Measurements from ENCODE around the gene ODAD3. TPM values are rescaled to one million over a fixed set of nuclear protein-coding genes. Genes with fewer than 3 reads are reported as not detected.

Gene ODAD3
- total and polyA plus RNA-seq, 5 donors from 2014 or later: not detected

GRCh38 chr19:11373166-11373884 lies 61.6 kb downstream of the ODAD3 start:
- Histone ChIP-seq H3K27me3 (ENCODE audit: control insufficient read depth, insufficient read depth, low read length) (no peaks in the 10 kb centered on the region), H3K27ac (ENCODE audit: insufficient read depth, low read length, poor library complexity, severe bottlenecking) (no peak overlapping the region), H3K4me1 (ENCODE audit: control insufficient read depth, insufficient read depth, low read length, poor library complexity, severe bottlenecking) (peaks cover 40% of the 10 kb centered on the region), H3K36me3 (ENCODE audit: control insufficient read depth, insufficient read depth, low read length) (peaks cover 5% of the 10 kb centered on the region), H3K9me3 (ENCODE audit: control insufficient read depth in 2 of 2, low read length in 2 of 2) (no peaks in the 10 kb centered on the region), H3K4me3 (ENCODE audit: low read depth, low read length) (peak overlapping the region; percentile 90)
- Mint-ChIP-seq H3K9me3 (no peaks in the 10 kb centered on the region), H3K36me3 (peaks cover 26% of the 10 kb centered on the region), H3K4me3 (peak overlapping the region in 2 of 4 donors; percentile 15 to 47), H3K4me1 (peaks cover 0 to 22% (median 11%) of the 10 kb centered on the region in 4 donors), H3K27ac (peak overlapping the region in 1 of 3 donors; percentile 38), H3K27me3 (no peaks in the 10 kb centered on the region)
- DNase-seq: no peak
- no peak for ATAC-seq (ENCODE audit: low read depth in 2 of 2)

- Mint-ChIP-seq H3K4me3 (peak overlapping the region in 1 of 4 donors; percentile 68), H3K27me3 (no peaks in the 10 kb centered on the region), H3K36me3 (peaks cover 29% of the 10 kb centered on the region), H3K9me3 (no peaks in the 10 kb centered on the region), H3K4me1 (peaks cover 0 to 12% (median 2%) of the 10 kb centered on the region in 4 donors), H3K27ac (no peak overlapping the region)
- Histone ChIP-seq H3K9me3 (ENCODE audit: control insufficient read depth in 2 of 2, low read length in 2 of 2) (no peaks in the 10 kb centered on the region), H3K36me3 (ENCODE audit: control insufficient read depth, insufficient read depth, low read length) (no peaks in the 10 kb centered on the region), H3K27ac (ENCODE audit: insufficient read depth, low read length, poor library complexity, severe bottlenecking) (no peak overlapping the region), H3K4me3 (ENCODE audit: low read depth, low read length) (no peak overlapping the region), H3K27me3 (ENCODE audit: control insufficient read depth, insufficient read depth, low read length) (no peaks in the 10 kb centered on the region), H3K4me1 (ENCODE audit: control insufficient read depth, insufficient read depth, low read length, poor library complexity, severe bottlenecking) (peaks cover 15% of the 10 kb centered on the region)
- ATAC-seq (ENCODE audit: low read depth in 2 of 2): no peak
- no peak for DNase-seq
Observed at GRCh38 chr19:11370744-11371143, 64.2 kb downstream of the ODAD3 start.

Other genes with a start within 250 kb of the ODAD3 start
- gene KANK2, start 237.6 kb downstream of the ODAD3 start, total RNA-seq: 0.74 TPM
- gene KANK2, start 237.6 kb downstream of the ODAD3 start, polyA plus RNA-seq: under 1 TPM in 3 of 4 donors, not detected in 1; 0.16 to 0.52 (median 0.29) TPM
- not detected for gene ANGPTL8, start 195.5 kb downstream of the ODAD3 start, total RNA-seq
- gene ANGPTL8, start 195.5 kb downstream of the ODAD3 start, polyA plus RNA-seq: not detected
- 2.8 TPM for gene DOCK6, start 172.6 kb downstream of the ODAD3 start, total RNA-seq
- 1 to 10 TPM in 1 of 4 donors, under 1 TPM in 2, not detected in 1; 0.07 to 1.1 (median 0.12) TPM for gene DOCK6, start 172.6 kb downstream of the ODAD3 start, polyA plus RNA-seq
- not detected for gene TSPAN16, start 139.0 kb downstream of the ODAD3 start, total RNA-seq
- gene TSPAN16, start 139.0 kb downstream of the ODAD3 start, polyA plus RNA-seq: not detected
- gene RAB3D, start 95.5 kb downstream of the ODAD3 start, total RNA-seq: 13.4 TPM
- gene RAB3D, start 95.5 kb downstream of the ODAD3 start, polyA plus RNA-seq: 1 to 10 TPM; 5.1 to 7.6 (median 6.0) TPM
- gene TMEM205, start 88.9 kb downstream of the ODAD3 start, total RNA-seq: 24.0 TPM
- gene TMEM205, start 88.9 kb downstream of the ODAD3 start, polyA plus RNA-seq: 10 to 100 TPM; 69.0 to 88.3 (median 73.8) TPM
- 66.5 TPM for gene CCDC159, start 88.6 kb downstream of the ODAD3 start, total RNA-seq
- 10 to 100 TPM; 18.7 to 23.1 (median 21.7) TPM for gene CCDC159, start 88.6 kb downstream of the ODAD3 start, polyA plus RNA-seq
- gene PLPPR2, start 79.7 kb downstream of the ODAD3 start, total RNA-seq: 10.4 TPM
- gene PLPPR2, start 79.7 kb downstream of the ODAD3 start, polyA plus RNA-seq: 1 to 10 TPM in 3 of 4 donors, under 1 TPM in 1; 0.86 to 2.4 (median 2.1) TPM
- 3.0 TPM for gene SWSAP1, start 60.5 kb downstream of the ODAD3 start, total RNA-seq
- 1 to 10 TPM; 5.6 to 8.4 (median 7.0) TPM for gene SWSAP1, start 60.5 kb downstream of the ODAD3 start, polyA plus RNA-seq
- gene EPOR, start 50.8 kb downstream of the ODAD3 start, total RNA-seq: 10.3 TPM
- 1 to 10 TPM; 7.3 to 9.2 (median 8.9) TPM for gene EPOR, start 50.8 kb downstream of the ODAD3 start, polyA plus RNA-seq
- gene RGL3, start 15.8 kb downstream of the ODAD3 start, total RNA-seq: not detected
- gene RGL3, start 15.8 kb downstream of the ODAD3 start, polyA plus RNA-seq: not detected
- gene PRKCSH, start 514 bp upstream of the ODAD3 start, total RNA-seq: 244 TPM
- gene PRKCSH, start 514 bp upstream of the ODAD3 start, polyA plus RNA-seq: 10 to 100 TPM; 29.0 to 38.0 (median 31.5) TPM
- not detected for gene ELAVL3, start 45.9 kb upstream of the ODAD3 start, total RNA-seq
- gene ELAVL3, start 45.9 kb upstream of the ODAD3 start, polyA plus RNA-seq: not detected
- gene ZNF653, start 70.7 kb upstream of the ODAD3 start, total RNA-seq: 12.2 TPM
- 1 to 10 TPM; 1.3 to 2.9 (median 2.6) TPM for gene ZNF653, start 70.7 kb upstream of the ODAD3 start, polyA plus RNA-seq
- gene ECSIT, start 94.0 kb upstream of the ODAD3 start, total RNA-seq: 39.3 TPM
- gene ECSIT, start 94.0 kb upstream of the ODAD3 start, polyA plus RNA-seq: 10 to 100 TPM; 27.3 to 39.2 (median 36.1) TPM
- gene CNN1, start 103.7 kb upstream of the ODAD3 start, total RNA-seq: not detected
- gene CNN1, start 103.7 kb upstream of the ODAD3 start, polyA plus RNA-seq: not detected
- 48.9 TPM for gene ELOF1, start 124.1 kb upstream of the ODAD3 start, total RNA-seq
- 100 to 1,000 TPM; 105 to 113 (median 108) TPM for gene ELOF1, start 124.1 kb upstream of the ODAD3 start, polyA plus RNA-seq
- 40.4 TPM for gene ACP5, start 142.5 kb upstream of the ODAD3 start, total RNA-seq
- 10 to 100 TPM; 21.6 to 33.5 (median 32.3) TPM for gene ACP5, start 142.5 kb upstream of the ODAD3 start, polyA plus RNA-seq
- 6.4 TPM for gene ZNF627, start 162.4 kb upstream of the ODAD3 start, total RNA-seq
- gene ZNF627, start 162.4 kb upstream of the ODAD3 start, polyA plus RNA-seq: 10 to 100 TPM; 10.6 to 14.3 (median 10.9) TPM

Data from CD4-positive, CD25-positive, alpha-beta regulatory T cell (primary cell).